Mesothelial cell of epicardium (in vitro differentiated cells): Measurements from ENCODE around the gene WDR17. TPM values are rescaled to one million over a fixed set of nuclear protein-coding genes. Genes with fewer than 3 reads are reported as not detected.

Experiments
- DNase-seq, 2 experiments: peaks; one replicate each; pipeline ENCODE4 v3.0.0; 2021; ENCODE audit warnings: low spot score in 2 of 2; ENCODE audit not compliant: unreplicated experiment in 2 of 2
- H3K27ac Mint-ChIP-seq: 2 replicates; pipeline ENCODE4 v1.8.0; 2021; ENCODE audit warnings: mixed read lengths
- H3K27me3 Mint-ChIP-seq: 2 replicates; pipeline ENCODE4 v1.8.0; 2021; ENCODE audit warnings: low read depth, mixed read lengths
- H3K36me3 Mint-ChIP-seq: 2 replicates; pipeline ENCODE4 v1.8.0; 2021; ENCODE audit warnings: mixed read lengths
- H3K4me1 Mint-ChIP-seq: 2 replicates; pipeline ENCODE4 v1.8.0; 2021; ENCODE audit warnings: mixed read lengths
- H3K4me3 Mint-ChIP-seq: 2 replicates; pipeline ENCODE4 v1.8.0; 2021; ENCODE audit warnings: mild to moderate bottlenecking, moderate library complexity, mixed read lengths
- H3K9me3 Mint-ChIP-seq: 2 replicates; pipeline ENCODE4 v1.8.0; 2021; ENCODE audit warnings: mixed read lengths
- total RNA-seq: library from RNA; stranded (reverse); gene quantifications from 3 replicates; pipeline ENCODE4 v1.2.1, GENCODE V29; 2021
- TF ChIP-seq, protein P1 (sequence below): fragments of 200-600 bp; sonication (generic); IDR thresholded peaks from one replicate; pipeline ENCODE4 v1.5.0; 2021; ENCODE audit warnings: antibody characterized with exemption; ENCODE audit not compliant: unreplicated experiment

The WDR17 gene
- total RNA-seq, 1 donor from 2014 or later = 2.4 TPM

GRCh38 chr4:176149680-176150355 lies 84.2 kb downstream of the WDR17 start:
- Mint-ChIP-seq H3K9me3 (no peaks in the 10 kb centered on the region), H3K4me1 (peaks cover 4% of the 10 kb centered on the region), H3K4me3 (no peak overlapping the region), H3K36me3 (no peaks in the 10 kb centered on the region), H3K27ac (no peak overlapping the region), H3K27me3 (no peaks in the 10 kb centered on the region)
- DNase-seq = no peak
- TF ChIP-seq, protein P1, sequence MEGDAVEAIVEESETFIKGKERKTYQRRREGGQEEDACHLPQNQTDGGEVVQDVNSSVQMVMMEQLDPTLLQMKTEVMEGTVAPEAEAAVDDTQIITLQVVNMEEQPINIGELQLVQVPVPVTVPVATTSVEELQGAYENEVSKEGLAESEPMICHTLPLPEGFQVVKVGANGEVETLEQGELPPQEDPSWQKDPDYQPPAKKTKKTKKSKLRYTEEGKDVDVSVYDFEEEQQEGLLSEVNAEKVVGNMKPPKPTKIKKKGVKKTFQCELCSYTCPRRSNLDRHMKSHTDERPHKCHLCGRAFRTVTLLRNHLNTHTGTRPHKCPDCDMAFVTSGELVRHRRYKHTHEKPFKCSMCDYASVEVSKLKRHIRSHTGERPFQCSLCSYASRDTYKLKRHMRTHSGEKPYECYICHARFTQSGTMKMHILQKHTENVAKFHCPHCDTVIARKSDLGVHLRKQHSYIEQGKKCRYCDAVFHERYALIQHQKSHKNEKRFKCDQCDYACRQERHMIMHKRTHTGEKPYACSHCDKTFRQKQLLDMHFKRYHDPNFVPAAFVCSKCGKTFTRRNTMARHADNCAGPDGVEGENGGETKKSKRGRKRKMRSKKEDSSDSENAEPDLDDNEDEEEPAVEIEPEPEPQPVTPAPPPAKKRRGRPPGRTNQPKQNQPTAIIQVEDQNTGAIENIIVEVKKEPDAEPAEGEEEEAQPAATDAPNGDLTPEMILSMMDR = no peak

DNA sequence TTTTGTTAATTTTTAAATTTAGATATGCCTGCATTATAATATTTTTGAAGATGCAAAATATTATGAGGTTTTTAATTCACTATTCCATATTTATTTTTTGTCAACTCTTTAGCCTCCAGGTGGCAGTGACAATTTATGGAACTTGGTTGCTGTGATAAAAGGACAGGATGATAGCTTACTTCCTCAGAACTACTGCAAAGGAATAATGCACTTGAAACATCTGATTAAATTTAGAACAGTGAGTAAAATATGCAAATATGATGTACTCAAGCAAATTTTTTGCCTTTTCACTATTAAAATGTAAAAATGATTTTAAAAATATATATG lies 84.7 kb downstream of the WDR17 start:
- Mint-ChIP-seq H3K4me1 (peaks cover 4% of the 10 kb centered on the region), H3K4me3 (no peak overlapping the region), H3K27ac (no peak overlapping the region), H3K36me3 (no peaks in the 10 kb centered on the region), H3K9me3 (no peaks in the 10 kb centered on the region), H3K27me3 (no peaks in the 10 kb centered on the region)
- no peak for DNase-seq
- TF ChIP-seq, protein P1 = no peak

- TF ChIP-seq, protein P1 = no peak
- peaks cover 4% of the 10 kb centered on the region for H3K4me1 Mint-ChIP-seq
- no peak for DNase-seq
- H3K4me3 Mint-ChIP-seq = no peak overlapping the region
- no peaks in the 10 kb centered on the region for H3K36me3 Mint-ChIP-seq
- no peak overlapping the region for H3K27ac Mint-ChIP-seq
- no peaks in the 10 kb centered on the region for H3K9me3 Mint-ChIP-seq
- no peaks in the 10 kb centered on the region for H3K27me3 Mint-ChIP-seq
These were observed 85.1 kb downstream of the WDR17 start for GRCh38 chr4:176150704-176151103.

GRCh38 chr4:176153124-176153523 lies 87.5 kb downstream of the WDR17 start:
- no peaks in the 10 kb centered on the region for H3K27me3 Mint-ChIP-seq
- no peak overlapping the region for H3K4me3 Mint-ChIP-seq
- H3K36me3 Mint-ChIP-seq = no peaks in the 10 kb centered on the region
- H3K4me1 Mint-ChIP-seq = peaks cover 4% of the 10 kb centered on the region
- H3K27ac Mint-ChIP-seq = no peak overlapping the region
- no peak for DNase-seq
- TF ChIP-seq, protein P1 = no peak
- H3K9me3 Mint-ChIP-seq = no peaks in the 10 kb centered on the region

DNA sequence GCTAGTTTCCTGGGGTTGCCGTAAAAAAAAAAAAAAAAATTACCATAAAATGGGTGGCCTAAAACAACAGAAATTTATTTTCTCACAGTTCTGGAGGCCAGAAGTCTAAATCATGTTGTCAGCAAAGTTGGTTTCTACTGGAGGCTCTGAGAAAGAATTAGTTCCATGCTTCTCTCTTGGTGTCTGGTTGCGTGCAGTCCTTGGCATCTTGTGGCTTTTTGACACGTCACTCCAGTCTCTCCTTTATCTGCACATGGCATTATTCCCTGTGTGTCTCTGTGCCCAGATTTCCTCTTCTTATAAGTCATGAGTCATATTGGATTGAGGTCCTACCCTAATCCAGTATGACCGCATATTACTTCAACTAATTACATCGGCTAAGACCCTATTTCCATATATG lies 91.0 kb downstream of the WDR17 start:
- H3K4me1 Mint-ChIP-seq = peaks cover 8% of the 10 kb centered on the region
- TF ChIP-seq, protein P1 = no peak
- H3K36me3 Mint-ChIP-seq = no peaks in the 10 kb centered on the region
- H3K4me3 Mint-ChIP-seq = no peak overlapping the region
- H3K27me3 Mint-ChIP-seq = no peaks in the 10 kb centered on the region
- no peak overlapping the region for H3K27ac Mint-ChIP-seq
- DNase-seq = no peak
- no peaks in the 10 kb centered on the region for H3K9me3 Mint-ChIP-seq

- Mint-ChIP-seq H3K27ac (no peak overlapping the region), H3K4me1 (peaks cover 13% of the 10 kb centered on the region), H3K9me3 (no peaks in the 10 kb centered on the region), H3K4me3 (no peak overlapping the region), H3K36me3 (no peaks in the 10 kb centered on the region), H3K27me3 (no peaks in the 10 kb centered on the region)
- TF ChIP-seq, protein P1 = no peak
- no peak for DNase-seq
These were observed 97.4 kb downstream of the WDR17 start for GRCh38 chr4:176163041-176163440.
